Activated naive CD4-positive, alpha-beta T cell treated with anti-CD3 and anti-CD28 coated beads, Interleukin-2, amount 10 ng/mL, durations not matched to agents 7 days and 5 days (primary cell): ENCODE data around the gene CTSO.

Experiments used
- CTCF ChIA-PET: fragments of 350-600 bp; sonication (Branson Sonifier 250); formaldehyde crosslinking; loops from one replicate; lab custom pipeline; 2021; ENCODE audit warnings: antibody characterized with exemption; lab: Charles Lee
- DNase-seq: peaks from one replicate; pipeline ENCODE4 v3.0.0-alpha.2; 2020
- H3K27ac Mint-ChIP-seq: one replicate; pipeline ENCODE4 v1.8.0; 2021; ENCODE audit warnings: mild to moderate bottlenecking, moderate library complexity, mixed read lengths
- H3K27me3 Mint-ChIP-seq: one replicate; pipeline ENCODE4 v1.8.0; 2021; ENCODE audit warnings: mild to moderate bottlenecking, mixed read lengths
- H3K36me3 Mint-ChIP-seq: one replicate; pipeline ENCODE4 v1.8.0; 2021; ENCODE audit warnings: mixed read lengths
- H3K4me1 Mint-ChIP-seq: one replicate; pipeline ENCODE4 v1.8.0; 2021; ENCODE audit warnings: mixed read lengths
- H3K4me3 Mint-ChIP-seq: one replicate; pipeline ENCODE4 v1.8.0; 2021; ENCODE audit warnings: mild to moderate bottlenecking, moderate library complexity, mixed read lengths
- H3K9me3 Mint-ChIP-seq: one replicate; pipeline ENCODE4 v1.8.0; 2021; ENCODE audit warnings: mixed read lengths

CTSO gene

GRCh38 chr4:155883895-155884294, 69.8 kb downstream of the CTSO start:
- no peaks in the 10 kb centered on the region for H3K9me3 Mint-ChIP-seq

GRCh38 chr4:155881555-155881954, 72.1 kb downstream of the CTSO start:
- CTCF ChIA-PET, result no interaction called here
- Mint-ChIP-seq H3K9me3 (no peaks in the 10 kb centered on the region), H3K27me3 (no peaks in the 10 kb centered on the region), H3K36me3 (no peaks in the 10 kb centered on the region), H3K4me3 (no peak overlapping the region), H3K27ac (no peak overlapping the region), H3K4me1 (no peaks in the 10 kb centered on the region)
- no peak for DNase-seq

More at GRCh38 chr4:155883895-155884294, 69.8 kb downstream of the CTSO start:
- no peak for DNase-seq
- CTCF ChIA-PET, result no interaction called here
- H3K36me3 Mint-ChIP-seq, result no peaks in the 10 kb centered on the region
- H3K4me3 Mint-ChIP-seq, result no peak overlapping the region
- no peaks in the 10 kb centered on the region for H3K27me3 Mint-ChIP-seq
- no peaks in the 10 kb centered on the region for H3K4me1 Mint-ChIP-seq
- no peak overlapping the region for H3K27ac Mint-ChIP-seq

GRCh38 chr4:155879767-155880166, 73.9 kb downstream of the CTSO start:
- DNase-seq, result no peak
- Mint-ChIP-seq H3K27ac (no peak overlapping the region), H3K27me3 (no peaks in the 10 kb centered on the region), H3K36me3 (no peaks in the 10 kb centered on the region), H3K4me3 (no peak overlapping the region), H3K9me3 (peaks cover 4% of the 10 kb centered on the region), H3K4me1 (no peaks in the 10 kb centered on the region)
- CTCF ChIA-PET, result no interaction called here

- H3K27ac Mint-ChIP-seq, result no peak overlapping the region
- no peaks in the 10 kb centered on the region for H3K27me3 Mint-ChIP-seq
- peaks cover 4% of the 10 kb centered on the region for H3K9me3 Mint-ChIP-seq
- no peaks in the 10 kb centered on the region for H3K4me1 Mint-ChIP-seq
- DNase-seq, result no peak
- H3K4me3 Mint-ChIP-seq, result no peak overlapping the region
- CTCF ChIA-PET, result no interaction called here
- no peaks in the 10 kb centered on the region for H3K36me3 Mint-ChIP-seq
Observed at GRCh38 chr4:155878611-155879010, 75.1 kb downstream of the CTSO start.

GRCh38 chr4:155877971-155878370, 75.7 kb downstream of the CTSO start:
- Mint-ChIP-seq H3K4me1 (no peaks in the 10 kb centered on the region), H3K27me3 (no peaks in the 10 kb centered on the region), H3K9me3 (peaks cover 4% of the 10 kb centered on the region), H3K36me3 (no peaks in the 10 kb centered on the region), H3K27ac (no peak overlapping the region), H3K4me3 (no peak overlapping the region)
- no peak for DNase-seq
- CTCF ChIA-PET, result no interaction called here

GRCh38 chr4:155875878-155876277, 77.8 kb downstream of the CTSO start:
- no peak for DNase-seq
- no peak overlapping the region for H3K4me3 Mint-ChIP-seq
- H3K36me3 Mint-ChIP-seq, result no peaks in the 10 kb centered on the region
- H3K9me3 Mint-ChIP-seq, result peaks cover 4% of the 10 kb centered on the region
- CTCF ChIA-PET, result no interaction called here
- no peaks in the 10 kb centered on the region for H3K4me1 Mint-ChIP-seq
- no peaks in the 10 kb centered on the region for H3K27me3 Mint-ChIP-seq
- no peak overlapping the region for H3K27ac Mint-ChIP-seq
